HL-60/S4 (cell line): Measurements from ENCODE around the gene SEC14L1.

Experiments used
- in situ Hi-C: fragments of 300-500 bp; cut with MboI; formaldehyde crosslinking; loops from 2 replicates; pipeline ENCODE4 v1.14.3; 2022; ENCODE audit warnings: low sequenced_read_pairs

Gene SEC14L1

GRCh38 chr17:77115510-77115909, 25.3 kb upstream of the SEC14L1 start:
- in situ Hi-C loops = no loop called here

- in situ Hi-C loops = no loop called here
Observed at GRCh38 chr17:77115947-77116346, 24.8 kb upstream of the SEC14L1 start.

- in situ Hi-C loops = no loop called here
Observed at GRCh38 chr17:77116371-77116860, 24.4 kb upstream of the SEC14L1 start.

- in situ Hi-C loops = no loop called here
Observed at GRCh38 chr17:77117415-77117814, 23.4 kb upstream of the SEC14L1 start.

- in situ Hi-C loops = no loop called here
Observed at GRCh38 chr17:77118251-77118928, 22.4 kb upstream of the SEC14L1 start.

GRCh38 chr17:77119668-77120301, 21.0 kb upstream of the SEC14L1 start:
- in situ Hi-C loops = no loop called here

- in situ Hi-C loops = no loop called here
Observed at GRCh38 chr17:77120868-77121267, 19.9 kb upstream of the SEC14L1 start.

GRCh38 chr17:77124192-77124889, 16.4 kb upstream of the SEC14L1 start:
- in situ Hi-C loops = no loop called here

- in situ Hi-C loops = no loop called here
Observed at GRCh38 chr17:77125432-77125901, 15.3 kb upstream of the SEC14L1 start.

- in situ Hi-C loops = no loop called here
Observed at GRCh38 chr17:77126519-77126918, 14.2 kb upstream of the SEC14L1 start.

GRCh38 chr17:77127735-77128361, 12.9 kb upstream of the SEC14L1 start:
- in situ Hi-C loops = no loop called here

- in situ Hi-C loops = no loop called here
Observed at GRCh38 chr17:77128896-77129567, 11.7 kb upstream of the SEC14L1 start.

- in situ Hi-C loops = no loop called here
Observed at GRCh38 chr17:77129568-77130301, 11.0 kb upstream of the SEC14L1 start.

- in situ Hi-C loops = no loop called here
Observed at GRCh38 chr17:77130525-77130924, 10.2 kb upstream of the SEC14L1 start.

GRCh38 chr17:77131904-77132303, 8.9 kb upstream of the SEC14L1 start:
- in situ Hi-C loops = no loop called here

GRCh38 chr17:77132411-77133086, 8.2 kb upstream of the SEC14L1 start:
- in situ Hi-C loops = no loop called here

GRCh38 chr17:77133087-77133638, 7.6 kb upstream of the SEC14L1 start:
- in situ Hi-C loops = no loop called here

GRCh38 chr17:77136420-77136767, 4.4 kb upstream of the SEC14L1 start:
- in situ Hi-C loops = no loop called here

GRCh38 chr17:77137111-77137510, 3.7 kb upstream of the SEC14L1 start:
- in situ Hi-C loops = no loop called here
